ENCODE results near the gene TSC2. TPM values are rescaled to one million over a fixed set of nuclear protein-coding genes. Genes with fewer than 3 reads are reported as not detected.

Gene TSC2
- total and polyA plus RNA-seq, 2 donors (not counting 3 experiments of a cell fraction or from before 2014, with no cell fraction given): 87.9 to 144 TPM

DNA sequence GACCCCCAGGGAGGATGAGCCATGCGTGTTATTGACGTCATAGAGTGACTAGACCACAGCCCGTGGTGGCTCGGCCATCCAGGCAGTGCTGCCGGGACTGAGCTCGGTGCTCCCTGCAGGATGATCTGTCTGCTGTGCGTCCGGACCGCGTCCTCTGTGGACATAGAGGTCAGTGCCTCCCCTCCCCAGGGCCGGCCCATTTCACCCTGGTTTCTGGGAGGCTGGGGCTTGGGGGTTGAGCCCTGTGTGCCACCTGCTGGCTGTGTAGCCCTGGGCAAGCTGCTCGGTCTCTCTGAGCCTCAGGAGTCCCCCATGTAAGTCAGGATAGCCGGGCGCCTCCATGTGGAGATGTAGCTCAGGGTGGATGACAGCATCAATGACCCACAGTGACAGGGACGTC, 8.3 kb downstream of the TSC2 start:
- H3K4me2 ChIP-seq (ENCODE audit: insufficient read depth, low read length): no peak overlapping the region
- H3K9me1 ChIP-seq (replicated peaks; ENCODE audit: control insufficient read depth, extremely low read depth, insufficient read depth, low read length): no peaks in the 10 kb centered on the region
- H3K4me1 ChIP-seq (ENCODE audit: control insufficient read depth, extremely low read depth, insufficient read depth, low read length): no peaks in the 10 kb centered on the region
- FAIRE-seq (peak; percentile 48), DNase-seq (ENCODE audit: low read depth, low spot score) (no peak)
- no TSS peak for BruUV-seq (replicated peaks)
- ChIA-PET CTCF (interaction anchor here (0.6 to 3.1 kb wide), 11 partner anchors 8 to 195 kb away, joined by 3 to 93 read pairs (median 4); partner anchors contain the start of genes ECI1, NTHL1 and TSC2), POLR2A (no interaction called here)
- dilution Hi-C loops (cut with MboI; ENCODE audit: extremely low pct_ligation_motif_present, low sequenced_read_pairs) (no loop called here), intact Hi-C loops (cut with micrococcal nuclease) (loop anchor here (2.0 kb wide), 1 partner anchor 33 kb away; no protein-coding TSS in a partner anchor)
- no peaks in the 10 kb centered on the region for H3K79me2 ChIP-seq (ENCODE audit: control insufficient read depth, insufficient read depth, low read length)
- no peaks in the 10 kb centered on the region for H3K9me3 ChIP-seq (replicated peaks; ENCODE audit: control insufficient read depth, insufficient read depth, low read length)
- H3K27me3 ChIP-seq (ENCODE audit: control insufficient read depth in 2 of 2, insufficient read depth in 2 of 2, low read length in 2 of 2): no peaks in the 10 kb centered on the region
- H3K9ac ChIP-seq (replicated peaks; ENCODE audit: extremely low read depth, insufficient read depth, low read length): no peak overlapping the region
- no peak overlapping the region for H2AFZ ChIP-seq (ENCODE audit: low read depth, low read length)
- H4K20me1 ChIP-seq (replicated peaks; ENCODE audit: control insufficient read depth, extremely low read depth, insufficient read depth, low read length): no peaks in the 10 kb centered on the region
- peaks cover 5 to 49% of the 10 kb centered on the region in 2 experiments for H3K36me3 ChIP-seq (ENCODE audit: control insufficient read depth in 2 of 2, extremely low read depth in 1 of 2, insufficient read depth in 2 of 2, low read length in 2 of 2)
- no peak overlapping the region for H3K27ac ChIP-seq (ENCODE audit: insufficient read depth, low read depth, low read length)
- no peak overlapping the region for H3K4me3 ChIP-seq (replicated peaks in 1 of 3; ENCODE audit: insufficient read depth in 1 of 3, low read depth in 1 of 3, low read length in 3 of 3)
- TF ChIP-seq, protein P1, sequence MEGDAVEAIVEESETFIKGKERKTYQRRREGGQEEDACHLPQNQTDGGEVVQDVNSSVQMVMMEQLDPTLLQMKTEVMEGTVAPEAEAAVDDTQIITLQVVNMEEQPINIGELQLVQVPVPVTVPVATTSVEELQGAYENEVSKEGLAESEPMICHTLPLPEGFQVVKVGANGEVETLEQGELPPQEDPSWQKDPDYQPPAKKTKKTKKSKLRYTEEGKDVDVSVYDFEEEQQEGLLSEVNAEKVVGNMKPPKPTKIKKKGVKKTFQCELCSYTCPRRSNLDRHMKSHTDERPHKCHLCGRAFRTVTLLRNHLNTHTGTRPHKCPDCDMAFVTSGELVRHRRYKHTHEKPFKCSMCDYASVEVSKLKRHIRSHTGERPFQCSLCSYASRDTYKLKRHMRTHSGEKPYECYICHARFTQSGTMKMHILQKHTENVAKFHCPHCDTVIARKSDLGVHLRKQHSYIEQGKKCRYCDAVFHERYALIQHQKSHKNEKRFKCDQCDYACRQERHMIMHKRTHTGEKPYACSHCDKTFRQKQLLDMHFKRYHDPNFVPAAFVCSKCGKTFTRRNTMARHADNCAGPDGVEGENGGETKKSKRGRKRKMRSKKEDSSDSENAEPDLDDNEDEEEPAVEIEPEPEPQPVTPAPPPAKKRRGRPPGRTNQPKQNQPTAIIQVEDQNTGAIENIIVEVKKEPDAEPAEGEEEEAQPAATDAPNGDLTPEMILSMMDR (IDR thresholded peaks at IDR 0.05; ENCODE audit: extremely low read depth in 1 of 2, insufficient read depth in 1 of 2, low read depth in 1 of 2, low read length in 2 of 2): peak in 1 of 2 donors; percentile 40
- no peak for TF ChIP-seq JUN (IDR thresholded peaks at IDR 0.05; ENCODE audit: borderline replicate concordance, insufficient read depth, insufficient read length, low read depth)

DNA sequence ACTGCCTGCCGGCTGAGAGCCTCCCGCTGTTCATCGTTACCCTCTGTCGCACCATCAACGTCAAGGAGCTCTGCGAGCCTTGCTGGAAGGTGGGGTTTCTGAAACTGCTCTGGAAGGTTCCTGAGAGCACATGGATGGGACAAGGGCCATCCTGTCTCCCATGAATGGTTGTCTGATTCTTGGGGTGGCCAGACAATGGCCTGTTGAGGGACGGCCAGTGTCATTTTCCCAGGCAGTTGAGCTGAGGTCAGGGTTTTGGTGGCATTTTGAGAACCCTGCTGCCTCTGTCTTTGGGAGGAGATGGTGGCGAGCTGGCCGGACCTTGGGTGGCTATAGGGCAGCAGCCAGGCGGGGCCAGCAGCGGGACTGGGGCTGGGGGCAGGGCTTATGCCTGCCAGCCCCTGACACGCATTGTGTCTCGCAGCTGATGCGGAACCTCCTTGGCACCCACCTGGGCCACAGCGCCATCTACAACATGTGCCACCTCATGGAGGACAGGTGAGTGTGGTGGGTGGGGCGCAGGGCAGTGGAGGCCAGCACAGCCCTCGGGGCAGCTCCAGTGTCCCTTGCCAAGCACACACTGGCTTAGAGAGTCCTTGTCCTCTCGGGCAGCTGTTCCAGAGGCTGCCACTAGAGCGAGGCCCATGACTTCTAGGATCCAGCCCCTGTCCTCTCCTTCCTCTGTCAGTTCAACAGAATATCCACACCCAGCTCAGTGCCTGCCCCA, 9.1 kb downstream of the TSC2 start:
- H3K4me2 ChIP-seq (ENCODE audit: insufficient read depth, low read length): no peak overlapping the region
- H3K9me3 ChIP-seq (replicated peaks; ENCODE audit: control insufficient read depth, insufficient read depth, low read length): no peaks in the 10 kb centered on the region
- no peaks in the 10 kb centered on the region for H3K4me1 ChIP-seq (ENCODE audit: control insufficient read depth, extremely low read depth, insufficient read depth, low read length)
- FAIRE-seq: no peak
- H3K27me3 ChIP-seq (ENCODE audit: control insufficient read depth in 2 of 2, insufficient read depth in 2 of 2, low read length in 2 of 2): no peaks in the 10 kb centered on the region
- H3K27ac ChIP-seq (ENCODE audit: insufficient read depth, low read depth, low read length): no peak overlapping the region
- BruUV-seq (replicated peaks): no TSS peak
- no peaks in the 10 kb centered on the region for H3K9me1 ChIP-seq (replicated peaks; ENCODE audit: control insufficient read depth, extremely low read depth, insufficient read depth, low read length)
- ChIA-PET CTCF (interaction anchor here (0.6 to 3.1 kb wide), 12 partner anchors 9 to 195 kb away, joined by 3 to 93 read pairs (median 4); partner anchors contain the start of genes ECI1, NTHL1 and TSC2), POLR2A (no interaction called here)
- no peak for DNase-seq (ENCODE audit: low read depth, low spot score)
- TF ChIP-seq EZH2 (IDR thresholded peaks at IDR 0.05; ENCODE audit: borderline replicate concordance, low read depth, low read length, severe bottlenecking): no peak
- TF ChIP-seq JUN (IDR thresholded peaks at IDR 0.05; ENCODE audit: borderline replicate concordance, insufficient read depth, insufficient read length, low read depth): no peak
- TF ChIP-seq, protein P1 (IDR thresholded peaks at IDR 0.05; ENCODE audit: extremely low read depth in 1 of 2, insufficient read depth in 1 of 2, low read depth in 1 of 2, low read length in 2 of 2): no peak
- TF ChIP-seq POLR2A (IDR thresholded peaks at IDR 0.05; ENCODE audit: low read depth, low read length): no peak
- no peak for TF ChIP-seq GATA2 (IDR thresholded peaks at IDR 0.05; ENCODE audit: insufficient read depth, insufficient read length, low read depth, low read length)
- TF ChIP-seq, protein P2, sequence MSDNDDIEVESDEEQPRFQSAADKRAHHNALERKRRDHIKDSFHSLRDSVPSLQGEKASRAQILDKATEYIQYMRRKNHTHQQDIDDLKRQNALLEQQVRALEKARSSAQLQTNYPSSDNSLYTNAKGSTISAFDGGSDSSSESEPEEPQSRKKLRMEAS (IDR thresholded peaks at IDR 0.05; ENCODE audit: insufficient read depth, insufficient read length): no peak
- TF ChIP-seq POLR2AphosphoS5 (IDR thresholded peaks at IDR 0.05; ENCODE audit: insufficient read depth, low read depth, low read length): no peak
- no peak for TF ChIP-seq MYC (IDR thresholded peaks at IDR 0.05; ENCODE audit: low read depth, low read length)
- no peak for TF ChIP-seq FOS (IDR thresholded peaks at IDR 0.05; ENCODE audit: borderline replicate concordance, insufficient read depth, low read length)
- intact Hi-C loops (cut with micrococcal nuclease): loop anchor here (2.0 kb wide), 1 partner anchor 34 kb away; no protein-coding TSS in a partner anchor
- no peak overlapping the region for H2AFZ ChIP-seq (ENCODE audit: low read depth, low read length)
- dilution Hi-C loops (cut with MboI; ENCODE audit: extremely low pct_ligation_motif_present, low sequenced_read_pairs): no loop called here
- H4K20me1 ChIP-seq (replicated peaks; ENCODE audit: control insufficient read depth, extremely low read depth, insufficient read depth, low read length): no peaks in the 10 kb centered on the region
- no peak overlapping the region for H3K9ac ChIP-seq (replicated peaks; ENCODE audit: extremely low read depth, insufficient read depth, low read length)
- H3K4me3 ChIP-seq (replicated peaks in 1 of 3; ENCODE audit: insufficient read depth in 1 of 3, low read depth in 1 of 3, low read length in 3 of 3): no peak overlapping the region
- H3K36me3 ChIP-seq (ENCODE audit: control insufficient read depth in 2 of 2, extremely low read depth in 1 of 2, insufficient read depth in 2 of 2, low read length in 2 of 2): peaks cover 5 to 48% of the 10 kb centered on the region in 2 experiments
- H3K79me2 ChIP-seq (ENCODE audit: control insufficient read depth, insufficient read depth, low read length): no peaks in the 10 kb centered on the region

All from endothelial cell of umbilical vein (primary cell).